ENCODE results near the gene FYB2.
"Not testable (repeated sequence)": the region's sequence is repeated elsewhere in the genome, so short reads cannot be mapped to it uniquely, and the experiment has no call there.

The FYB2 gene

DNA sequence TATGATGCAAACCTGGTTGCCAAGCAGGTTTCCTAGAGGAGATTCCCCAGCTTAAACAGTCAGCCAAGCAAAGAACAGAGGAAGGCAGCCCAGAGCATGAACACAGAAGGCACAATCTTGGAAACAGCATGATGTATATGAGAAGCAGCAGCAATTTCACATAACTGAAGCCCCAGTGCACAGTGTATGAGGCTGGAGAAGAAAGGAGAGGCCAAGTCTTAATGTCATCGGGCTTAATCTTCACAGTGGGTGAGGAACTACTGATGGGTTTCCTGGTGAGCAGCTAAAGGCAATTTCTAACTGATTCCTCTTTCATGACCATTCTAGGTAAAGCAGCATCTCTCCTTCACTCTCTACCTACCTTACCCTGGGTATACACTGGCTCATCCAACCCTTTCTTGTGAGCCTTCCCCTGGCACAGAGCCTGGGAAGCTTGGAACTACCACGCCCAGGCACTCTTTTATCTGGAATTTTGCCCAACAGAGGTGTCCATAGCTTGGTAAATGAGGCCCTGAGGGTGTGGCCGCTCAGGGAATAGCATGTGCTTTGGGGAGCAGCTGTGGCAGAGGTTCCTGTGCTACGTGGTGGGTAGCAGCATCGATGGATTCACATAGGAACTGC lies 22.0 kb downstream of the FYB2 start:
- in situ Hi-C loops (cut with HindIII; ENCODE audit: low sequenced_read_pairs) = no loop called here

DNA sequence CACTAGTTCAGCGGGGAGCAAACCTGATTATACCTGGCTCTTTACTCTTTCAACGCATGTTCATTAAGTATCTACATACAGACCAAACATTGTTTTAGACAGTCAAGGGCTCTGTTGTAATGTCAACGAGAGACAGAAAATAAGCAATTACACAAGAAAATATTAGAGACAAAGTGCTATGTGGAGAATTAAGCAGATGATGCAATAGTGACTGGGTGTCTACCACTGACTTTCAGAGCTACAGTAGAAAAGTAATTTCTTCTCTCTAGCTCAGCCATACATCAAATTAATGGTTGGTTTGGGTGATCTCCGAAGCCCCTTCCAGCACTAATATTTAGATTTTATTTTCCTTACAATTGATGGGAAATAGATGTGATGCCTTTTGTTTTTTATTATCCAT lies 23.3 kb downstream of the FYB2 start:
- in situ Hi-C loops (cut with HindIII; ENCODE audit: low sequenced_read_pairs) = no loop called here

DNA sequence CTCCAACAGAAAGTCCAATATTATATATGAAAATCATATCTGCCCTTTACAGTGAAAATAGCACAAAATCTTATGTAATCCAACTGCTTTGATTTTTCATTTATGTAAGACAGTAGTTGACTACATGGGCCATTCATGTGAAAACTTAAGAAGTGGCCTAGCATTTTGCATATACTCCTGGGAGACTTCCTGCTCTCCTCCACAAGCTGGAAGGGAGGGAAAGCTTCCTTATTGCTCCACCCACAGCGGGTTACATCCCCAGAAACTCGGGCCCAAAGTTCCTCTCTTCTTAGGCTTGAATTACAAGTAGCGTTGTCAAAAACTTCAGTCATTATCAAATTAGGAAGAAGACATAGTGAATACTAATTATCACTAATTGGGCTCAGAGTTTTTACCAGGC lies 29.2 kb downstream of the FYB2 start:
- in situ Hi-C loops (cut with HindIII; ENCODE audit: low sequenced_read_pairs) = no loop called here

- in situ Hi-C loops (cut with HindIII; ENCODE audit: low sequenced_read_pairs) = no loop called here
Observed at GRCh38 chr1:56788588-56788987, 30.6 kb downstream of the FYB2 start.

- in situ Hi-C loops (cut with HindIII; ENCODE audit: low sequenced_read_pairs) = no loop called here
Observed at GRCh38 chr1:56788102-56788501, 31.1 kb downstream of the FYB2 start.

DNA sequence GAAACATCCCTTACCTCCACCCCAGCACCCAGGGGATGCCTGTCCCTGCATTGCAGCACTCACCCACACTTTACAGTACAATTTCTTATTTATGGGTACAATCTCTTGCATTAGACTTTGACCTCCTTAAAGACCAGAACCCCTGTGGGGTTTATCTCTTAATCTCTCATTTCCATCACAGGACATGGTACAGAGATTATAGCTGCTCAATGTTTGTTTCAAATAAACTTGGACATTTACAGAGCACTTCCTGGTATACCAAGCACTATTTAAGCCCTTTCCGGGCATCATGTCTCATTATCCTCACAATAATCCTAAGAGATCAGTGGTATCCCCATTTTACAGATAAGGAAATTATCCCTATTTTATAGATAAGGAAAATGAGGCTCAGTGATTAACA lies 31.9 kb downstream of the FYB2 start:
- in situ Hi-C loops (cut with HindIII; ENCODE audit: low sequenced_read_pairs) = no loop called here

- in situ Hi-C loops (cut with HindIII; ENCODE audit: low sequenced_read_pairs) = no loop called here
Observed at GRCh38 chr1:56782773-56783172, 36.4 kb downstream of the FYB2 start.

GRCh38 chr1:56780826-56781225 lies 38.4 kb downstream of the FYB2 start:
- in situ Hi-C loops (cut with HindIII; ENCODE audit: low sequenced_read_pairs) = no loop called here

DNA sequence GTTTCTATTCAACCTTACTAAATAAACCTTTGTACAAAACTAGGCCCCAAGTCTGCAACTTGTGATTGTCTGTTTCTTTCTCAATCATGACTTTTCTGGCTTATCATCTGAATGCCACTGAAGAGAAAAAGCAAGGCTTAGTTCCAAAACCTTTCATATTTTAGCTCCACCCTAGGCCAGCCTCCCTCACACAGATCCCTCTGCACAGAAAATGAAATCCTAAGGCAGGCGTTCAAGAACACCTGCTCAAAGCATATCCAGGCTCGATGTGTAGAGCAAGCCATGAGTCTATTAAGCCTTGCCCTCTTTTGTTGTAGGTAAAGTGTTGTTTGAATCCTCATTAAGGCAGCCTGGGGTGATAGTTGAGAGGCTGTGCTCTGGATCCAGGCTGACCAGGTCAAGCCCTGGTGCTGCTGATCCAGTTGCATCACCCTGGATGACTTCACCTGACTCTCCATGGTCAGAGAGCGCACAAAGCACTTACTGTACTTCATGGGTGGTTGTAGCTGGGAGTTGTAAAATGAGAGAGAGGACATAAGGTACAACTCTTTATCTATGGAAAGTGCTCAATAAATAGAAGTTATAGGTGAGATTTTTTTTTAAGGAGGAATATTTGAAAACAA lies 39.0 kb downstream of the FYB2 start:
- in situ Hi-C loops (cut with HindIII; ENCODE audit: low sequenced_read_pairs) = no loop called here

DNA sequence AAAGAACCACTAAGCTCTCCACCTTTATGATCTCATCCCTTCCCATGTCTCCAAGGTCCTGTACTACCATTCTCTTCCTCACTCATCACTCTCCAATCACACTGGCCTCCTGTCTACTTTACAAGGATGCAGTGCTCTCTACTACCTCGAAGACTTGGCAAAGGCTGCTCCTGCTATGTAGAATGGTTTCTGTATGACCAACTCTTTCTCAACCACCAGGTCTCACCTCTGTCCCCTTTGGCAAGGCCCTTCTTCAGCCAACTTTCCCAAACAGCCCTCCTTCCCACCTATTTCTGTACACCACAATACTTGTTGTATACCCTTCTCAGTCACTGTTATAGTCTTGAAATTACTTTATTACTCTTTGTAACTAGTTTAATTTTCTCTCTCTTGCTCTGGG lies 41.2 kb downstream of the FYB2 start:
- in situ Hi-C loops (cut with HindIII; ENCODE audit: low sequenced_read_pairs) = no loop called here

DNA sequence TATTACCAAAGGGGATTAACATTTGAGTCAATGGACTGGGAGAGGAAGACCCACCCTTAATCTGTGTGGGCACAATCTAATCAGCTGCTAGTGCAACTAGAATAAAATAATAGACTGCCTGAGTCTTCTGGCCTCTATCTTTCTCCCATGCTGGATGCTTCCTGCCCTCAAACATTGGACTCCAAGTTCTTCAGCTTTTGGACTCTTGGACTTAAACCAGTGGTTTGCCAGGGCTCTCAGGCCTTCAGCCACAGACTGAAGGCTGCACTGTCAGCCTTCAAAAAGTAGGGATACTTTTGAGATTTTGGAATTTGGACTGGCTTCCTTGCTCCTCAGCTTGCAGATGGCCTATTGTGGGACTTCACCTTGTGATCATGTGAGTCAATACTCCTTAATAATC lies 44.5 kb downstream of the FYB2 start:
- in situ Hi-C loops (cut with HindIII; ENCODE audit: low sequenced_read_pairs) = not testable (repeated sequence)

DNA sequence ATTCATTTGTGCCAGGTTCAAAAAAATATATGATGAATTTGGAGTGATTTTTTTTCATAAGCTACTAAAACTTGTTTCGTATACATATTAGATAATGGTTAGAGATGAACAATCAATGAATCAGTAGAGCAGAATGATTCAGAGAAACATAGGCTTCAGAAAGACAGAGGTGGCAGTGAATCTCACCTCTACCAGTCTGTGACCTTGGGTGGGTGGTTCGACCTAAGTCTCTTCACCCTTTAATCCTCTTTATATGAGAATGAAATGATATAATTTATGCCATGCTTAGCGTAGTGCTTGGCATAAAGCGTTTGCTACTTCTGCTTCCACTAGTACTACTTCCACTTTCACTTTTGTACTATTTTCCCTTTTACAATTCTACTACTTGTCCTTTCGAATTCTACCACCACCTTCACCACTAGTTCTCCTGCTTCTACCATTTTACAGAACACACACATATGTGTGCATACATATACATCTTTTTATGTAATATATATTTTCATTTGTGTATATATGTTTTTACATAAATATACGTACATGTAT lies 45.1 kb downstream of the FYB2 start:
- in situ Hi-C loops (cut with HindIII; ENCODE audit: low sequenced_read_pairs) = no loop called here

GRCh38 chr1:56773341-56774066 lies 45.7 kb downstream of the FYB2 start:
- in situ Hi-C loops (cut with HindIII; ENCODE audit: low sequenced_read_pairs) = no loop called here

- in situ Hi-C loops (cut with HindIII; ENCODE audit: low sequenced_read_pairs) = no loop called here
Observed at GRCh38 chr1:56771717-56772116, 47.5 kb downstream of the FYB2 start.

GRCh38 chr1:56758794-56759193 lies 60.4 kb downstream of the FYB2 start:
- in situ Hi-C loops (cut with HindIII; ENCODE audit: low sequenced_read_pairs) = no loop called here

DNA sequence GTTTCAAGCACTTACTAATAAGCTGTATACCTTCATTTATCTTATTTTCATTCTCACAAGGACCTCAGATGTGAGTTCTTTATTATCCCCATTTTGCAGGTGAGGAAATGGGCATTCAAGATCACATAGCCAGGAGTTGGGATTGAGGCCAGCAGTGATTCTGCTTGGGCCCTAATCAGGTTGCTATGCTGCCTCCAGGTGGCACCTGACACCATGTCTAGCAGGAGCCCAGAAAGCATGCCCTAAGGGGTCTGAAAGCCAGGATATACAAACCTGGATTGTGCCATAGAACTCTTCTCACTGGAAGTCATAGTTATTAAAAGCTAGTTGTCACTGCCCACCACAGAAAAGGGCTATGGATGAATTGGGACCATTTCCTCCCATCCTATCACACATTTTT lies 61.1 kb downstream of the FYB2 start:
- in situ Hi-C loops (cut with HindIII; ENCODE audit: low sequenced_read_pairs) = no loop called here

DNA sequence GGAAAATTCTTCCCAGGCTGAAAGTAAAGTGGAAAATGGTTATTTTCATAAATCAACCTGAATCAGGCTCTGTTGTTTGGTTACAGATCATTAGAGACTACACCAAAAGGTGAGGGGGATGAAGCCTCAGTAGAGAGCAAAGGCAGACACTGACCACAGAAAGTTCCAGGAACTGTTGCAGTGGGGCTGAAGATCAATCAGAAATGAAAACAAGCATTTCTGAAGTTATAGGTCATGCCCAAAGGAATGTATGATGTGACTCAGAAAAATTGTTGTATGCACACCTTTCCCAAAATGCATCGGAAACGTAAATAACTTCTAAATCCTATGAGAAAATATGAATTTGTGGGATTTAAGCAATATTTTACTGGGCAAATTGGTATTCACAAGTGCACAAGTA lies 63.3 kb downstream of the FYB2 start:
- in situ Hi-C loops (cut with HindIII; ENCODE audit: low sequenced_read_pairs) = no loop called here

- in situ Hi-C loops (cut with HindIII; ENCODE audit: low sequenced_read_pairs) = no loop called here
Observed at GRCh38 chr1:56754708-56755479, 64.3 kb downstream of the FYB2 start.

DNA sequence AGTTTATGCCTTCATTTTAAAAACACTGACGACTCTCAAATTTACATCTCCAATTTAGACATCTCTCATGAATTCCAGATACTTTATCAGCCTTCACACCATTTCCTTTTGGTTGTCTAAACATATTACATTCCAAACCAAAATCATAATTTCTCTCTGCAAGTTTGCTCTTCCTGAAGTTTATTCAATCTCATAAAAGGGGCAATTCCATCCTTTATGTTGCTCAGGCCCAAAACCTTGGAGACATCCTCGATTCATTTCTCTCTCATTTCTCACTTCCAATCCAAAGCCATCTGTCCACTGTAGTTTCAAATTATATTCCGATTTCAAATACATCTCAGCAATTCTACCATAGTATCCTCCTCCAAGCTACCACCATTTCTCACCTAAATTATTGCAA lies 74.0 kb downstream of the FYB2 start:
- in situ Hi-C loops (cut with HindIII; ENCODE audit: low sequenced_read_pairs) = no loop called here

- in situ Hi-C loops (cut with HindIII; ENCODE audit: low sequenced_read_pairs) = no loop called here
Observed at GRCh38 chr1:56728964-56729363, 90.2 kb downstream of the FYB2 start.

DNA sequence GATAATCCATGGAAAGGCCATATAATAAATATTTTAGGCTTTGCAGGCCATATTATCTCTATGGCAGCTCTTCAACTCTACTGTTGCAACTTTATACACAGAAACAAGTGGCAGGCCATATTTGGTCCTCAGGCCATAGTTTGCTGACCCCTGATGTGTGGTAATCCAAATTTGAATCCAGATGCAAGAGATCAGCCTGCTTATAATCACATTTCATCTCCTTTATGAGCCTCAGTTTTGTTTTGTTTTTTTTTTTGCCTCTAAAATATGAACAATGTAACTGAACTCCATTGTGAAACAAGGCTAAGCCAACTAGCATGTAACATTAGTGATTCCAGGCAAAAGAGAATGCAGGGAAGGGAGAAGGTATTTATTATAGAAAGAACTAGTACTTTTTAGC lies 92.5 kb downstream of the FYB2 start:
- in situ Hi-C loops (cut with HindIII; ENCODE audit: low sequenced_read_pairs) = no loop called here
